Suprapubic skin (tissue), 4 donors: ENCODE results near the gene RAPGEF2. TPM values are rescaled to one million over a fixed set of nuclear protein-coding genes. Genes with fewer than 3 reads are reported as not detected.

Source experiments
- DNase-seq, 2 donors: peaks; one replicate each; pipeline ENCODE4 v3.0.0-alpha.2; 2019; ENCODE audit warnings: low spot score in 2 of 2
- H3K27ac ChIP-seq: fragments of 200-600 bp; sonication (generic); one replicate; pipeline ENCODE4 v1.5.1; 2019
- H3K27me3 ChIP-seq: fragments of 200-600 bp; sonication (generic); one replicate; pipeline ENCODE4 v1.5.1; 2019
- H3K36me3 ChIP-seq: fragments of 200-600 bp; sonication (generic); one replicate; pipeline ENCODE4 v1.5.1; 2019
- H3K4me1 ChIP-seq: fragments of 200-600 bp; sonication (generic); one replicate; pipeline ENCODE4 v1.5.1; 2019
- H3K4me3 ChIP-seq: fragments of 200-600 bp; sonication (generic); one replicate; pipeline ENCODE4 v1.5.1; 2019; ENCODE audit warnings: mild to moderate bottlenecking
- H3K9me3 ChIP-seq: fragments of 200-600 bp; sonication (generic); one replicate; pipeline ENCODE4 v1.5.1; 2019
- EP300 ChIP-seq: sonication (generic); formaldehyde crosslinking; IDR thresholded peaks from one replicate; pipeline ENCODE4 v1.6.1; 2017; ENCODE audit warnings: antibody characterized with exemption
- POLR2A ChIP-seq, 2 donors: fragments of 450-650 bp; IDR thresholded peaks; one replicate each; pipeline ENCODE4 v1.6.1; 2017; ENCODE audit warnings: antibody characterized with exemption in 2 of 2, mild to moderate bottlenecking in 2 of 2, moderate library complexity in 2 of 2
- POLR2AphosphoS5 ChIP-seq, 3 donors: sonication (generic); formaldehyde crosslinking; IDR thresholded peaks; one replicate each; pipeline ENCODE4 v1.6.1; 2017; ENCODE audit warnings: antibody characterized with exemption in 3 of 3
- WGBS: methylation state at CpG from one replicate; pipeline ENCODE4 v1.1.5; 2018; 5-methylcytosine and 5-hydroxymethylcytosine counted together
- total RNA-seq, 4 donors: library from RNA; depleted of rRNA; stranded (reverse); fragments of >200 nt; gene quantifications; one replicate each; pipeline ENCODE4 v1.1.0, GENCODE V29; 2016
- TF ChIP-seq, protein P1 (sequence below), 2 donors: fragments of 200-600 bp in 1 of 2; fragments of 450-650 bp in 1 of 2; sonication (generic) in 1 of 2; IDR thresholded peaks; one replicate each; pipeline ENCODE4 v1.5.1; 2016 to 2019; ENCODE audit warnings: antibody characterized with exemption in 2 of 2, mild to moderate bottlenecking in 1 of 2, moderate library complexity in 1 of 2

RAPGEF2 gene
- total RNA-seq, 4 donors from 2014 or later, result 31.3 to 62.4 (median 43.5) TPM

DNA sequence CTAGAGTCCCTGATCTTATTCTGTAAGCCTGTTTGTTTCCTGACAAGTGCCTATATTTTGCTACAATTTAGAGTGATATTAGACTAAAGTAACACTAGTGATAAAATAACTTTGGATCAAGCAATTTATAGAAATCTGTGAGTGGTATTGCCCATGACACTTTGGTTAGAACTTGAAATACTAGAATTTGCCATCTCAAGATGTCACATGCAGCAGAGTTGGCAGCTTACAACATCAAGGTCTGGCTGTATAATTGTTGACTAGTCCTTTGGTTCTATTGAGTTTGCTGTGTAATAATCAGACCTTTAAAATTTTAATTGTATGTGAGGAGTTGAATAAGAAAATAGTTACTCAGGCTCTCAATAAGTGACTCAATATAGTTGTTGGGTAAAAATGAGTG lies 167.1 kb downstream of the RAPGEF2 start:
- no peak overlapping the region for H3K4me3 ChIP-seq
- no peaks in the 10 kb centered on the region for H3K9me3 ChIP-seq
- H3K27ac ChIP-seq, result no peak overlapping the region
- H3K36me3 ChIP-seq, result no peaks in the 10 kb centered on the region
- peaks cover 45% of the 10 kb centered on the region for H3K4me1 ChIP-seq
- TF ChIP-seq POLR2AphosphoS5 (IDR thresholded peaks at IDR 0.05) (no peak), EP300 (no peak), POLR2A (IDR thresholded peaks at IDR 0.05) (no peak)
- TF ChIP-seq, protein P1, sequence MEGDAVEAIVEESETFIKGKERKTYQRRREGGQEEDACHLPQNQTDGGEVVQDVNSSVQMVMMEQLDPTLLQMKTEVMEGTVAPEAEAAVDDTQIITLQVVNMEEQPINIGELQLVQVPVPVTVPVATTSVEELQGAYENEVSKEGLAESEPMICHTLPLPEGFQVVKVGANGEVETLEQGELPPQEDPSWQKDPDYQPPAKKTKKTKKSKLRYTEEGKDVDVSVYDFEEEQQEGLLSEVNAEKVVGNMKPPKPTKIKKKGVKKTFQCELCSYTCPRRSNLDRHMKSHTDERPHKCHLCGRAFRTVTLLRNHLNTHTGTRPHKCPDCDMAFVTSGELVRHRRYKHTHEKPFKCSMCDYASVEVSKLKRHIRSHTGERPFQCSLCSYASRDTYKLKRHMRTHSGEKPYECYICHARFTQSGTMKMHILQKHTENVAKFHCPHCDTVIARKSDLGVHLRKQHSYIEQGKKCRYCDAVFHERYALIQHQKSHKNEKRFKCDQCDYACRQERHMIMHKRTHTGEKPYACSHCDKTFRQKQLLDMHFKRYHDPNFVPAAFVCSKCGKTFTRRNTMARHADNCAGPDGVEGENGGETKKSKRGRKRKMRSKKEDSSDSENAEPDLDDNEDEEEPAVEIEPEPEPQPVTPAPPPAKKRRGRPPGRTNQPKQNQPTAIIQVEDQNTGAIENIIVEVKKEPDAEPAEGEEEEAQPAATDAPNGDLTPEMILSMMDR (IDR thresholded peaks at IDR 0.05), result no peak
- H3K27me3 ChIP-seq, result no peaks in the 10 kb centered on the region
- no peak for DNase-seq

DNA sequence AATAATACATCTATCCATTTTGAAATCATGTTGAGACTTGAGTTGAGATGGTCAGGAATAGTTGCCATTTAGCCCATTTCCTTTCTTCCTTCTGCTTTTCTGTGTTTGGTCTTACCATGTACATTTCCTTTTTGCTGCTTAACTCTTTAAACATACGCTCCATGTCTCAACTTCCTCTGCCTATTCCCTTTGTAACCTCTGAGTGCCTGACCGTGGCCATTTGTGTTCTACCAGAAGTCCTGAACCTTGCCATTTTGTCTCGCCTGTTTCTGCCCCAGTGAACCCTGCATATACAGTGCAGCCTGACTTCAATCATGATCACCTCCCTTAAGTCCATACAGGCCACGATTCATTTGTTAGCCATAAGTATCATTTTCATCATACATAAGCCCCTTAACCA lies 169.0 kb downstream of the RAPGEF2 start:
- Histone ChIP-seq H3K9me3 (no peaks in the 10 kb centered on the region), H3K4me3 (no peak overlapping the region), H3K4me1 (peaks cover 44% of the 10 kb centered on the region), H3K27me3 (no peaks in the 10 kb centered on the region), H3K27ac (no peak overlapping the region), H3K36me3 (no peaks in the 10 kb centered on the region)
- 69% methylated on average over 4 of the region's 4 CpGs for WGBS
- TF ChIP-seq POLR2A (IDR thresholded peaks at IDR 0.05) (no peak), EP300 (no peak), POLR2AphosphoS5 (IDR thresholded peaks at IDR 0.05) (no peak)
- TF ChIP-seq, protein P1 (IDR thresholded peaks at IDR 0.05), result no peak
- no peak for DNase-seq

DNA sequence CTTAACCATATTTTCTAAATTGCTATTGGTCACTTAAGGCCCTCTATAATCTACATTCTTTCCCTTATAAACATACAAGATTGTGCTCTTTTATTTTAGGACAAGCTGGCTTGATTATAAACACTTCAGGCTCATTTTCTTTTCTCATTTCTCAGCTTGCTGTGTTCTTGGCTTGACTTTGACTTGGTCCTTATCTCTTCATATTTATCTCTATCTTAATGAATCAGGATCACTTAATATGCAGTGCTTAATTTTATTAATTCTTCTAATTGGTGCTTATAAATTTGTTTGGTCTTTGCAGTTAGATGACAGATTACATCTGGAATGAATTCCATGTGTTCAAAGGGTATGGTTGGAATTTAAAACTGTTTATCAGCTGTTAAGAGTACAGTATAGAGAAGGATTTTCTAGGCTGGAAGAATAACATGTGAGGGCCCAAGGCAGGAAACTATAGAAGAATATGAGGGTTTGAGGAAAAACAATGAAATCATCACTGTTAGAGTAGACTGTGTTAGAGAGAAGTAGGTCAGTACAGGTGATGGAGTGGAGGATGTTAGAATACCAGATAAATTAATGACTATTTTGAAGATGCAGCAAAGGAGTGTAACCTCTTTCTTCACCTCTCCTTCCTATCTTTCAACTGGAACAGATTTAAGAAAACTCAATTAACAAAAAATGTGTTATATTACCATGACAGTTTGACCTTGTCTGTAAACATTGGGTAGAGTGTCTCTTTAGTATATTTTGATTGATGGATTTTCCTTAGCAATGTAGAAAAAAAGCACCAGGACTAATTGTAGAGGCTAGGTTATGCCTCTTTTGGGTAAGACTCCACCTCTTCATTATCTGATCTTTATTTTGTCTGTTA lies 169.6 kb downstream of the RAPGEF2 start:
- no peak overlapping the region for H3K27ac ChIP-seq
- H3K36me3 ChIP-seq, result no peaks in the 10 kb centered on the region
- H3K9me3 ChIP-seq, result no peaks in the 10 kb centered on the region
- no peak for DNase-seq
- no peaks in the 10 kb centered on the region for H3K27me3 ChIP-seq
- peaks cover 37% of the 10 kb centered on the region for H3K4me1 ChIP-seq
- no peak overlapping the region for H3K4me3 ChIP-seq
- no peak for TF ChIP-seq EP300
- TF ChIP-seq, protein P1 (IDR thresholded peaks at IDR 0.05), result no peak
- no peak for TF ChIP-seq POLR2A (IDR thresholded peaks at IDR 0.05)
- TF ChIP-seq POLR2AphosphoS5 (IDR thresholded peaks at IDR 0.05), result no peak

DNA sequence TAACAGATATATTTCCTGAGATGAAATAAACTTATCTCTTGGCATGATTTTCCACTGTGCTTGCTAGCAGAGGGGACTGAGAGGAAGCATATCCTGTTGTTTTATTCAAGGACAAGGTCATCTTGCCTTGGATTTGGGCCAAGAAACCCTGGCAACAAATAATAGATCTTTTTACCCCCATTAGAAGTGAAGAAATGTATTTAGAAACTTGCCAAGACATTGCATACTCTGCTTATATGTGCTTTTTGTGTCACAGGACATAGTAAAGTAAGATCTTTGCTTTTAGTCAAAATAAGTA lies 170.2 kb downstream of the RAPGEF2 start:
- no peak for TF ChIP-seq POLR2AphosphoS5 (IDR thresholded peaks at IDR 0.05)
- H3K9me3 ChIP-seq, result no peaks in the 10 kb centered on the region
- no peaks in the 10 kb centered on the region for H3K27me3 ChIP-seq
- H3K27ac ChIP-seq, result no peak overlapping the region
- peaks cover 37% of the 10 kb centered on the region for H3K4me1 ChIP-seq
- no peak overlapping the region for H3K4me3 ChIP-seq
- no peaks in the 10 kb centered on the region for H3K36me3 ChIP-seq
- DNase-seq, result no peak

DNA sequence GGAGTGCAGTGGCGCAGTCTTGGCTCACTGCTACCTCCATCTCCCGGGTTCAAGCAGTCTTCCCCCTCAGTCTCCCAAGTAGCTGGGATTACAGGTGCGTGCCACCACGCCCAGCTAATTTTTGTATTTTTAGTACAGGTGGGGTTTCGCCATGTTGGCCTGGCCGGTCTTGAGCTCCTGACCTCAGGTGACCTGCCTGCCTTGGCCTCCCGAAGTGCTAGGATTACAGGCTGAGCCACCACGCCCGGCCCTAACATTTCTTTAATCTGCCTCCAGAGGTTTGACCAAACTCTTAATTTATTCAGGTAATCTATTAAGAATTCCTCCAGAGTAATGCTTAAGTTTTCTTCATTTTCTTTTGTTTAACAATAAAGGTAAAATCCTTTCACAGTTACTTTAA lies 171.0 kb downstream of the RAPGEF2 start:
- H3K27ac ChIP-seq, result no peak overlapping the region
- WGBS, result 89% methylated on average over 9 of the region's 9 CpGs

More for the DNA sequence above, 171.0 kb downstream of the RAPGEF2 start:
- Histone ChIP-seq H3K27me3 (no peaks in the 10 kb centered on the region), H3K4me1 (peaks cover 34% of the 10 kb centered on the region), H3K36me3 (no peaks in the 10 kb centered on the region), H3K4me3 (no peak overlapping the region), H3K9me3 (no peaks in the 10 kb centered on the region)
- DNase-seq, result no peak
- TF ChIP-seq POLR2A (IDR thresholded peaks at IDR 0.05), result no peak
- TF ChIP-seq, protein P1 (IDR thresholded peaks at IDR 0.05), result no peak
- no peak for TF ChIP-seq POLR2AphosphoS5 (IDR thresholded peaks at IDR 0.05)
- no peak for TF ChIP-seq EP300
